Left ventricle myocardium superior (tissue), 1 donor: ENCODE data around the gene DDX19B. TPM values are rescaled to one million over a fixed set of nuclear protein-coding genes. Genes with fewer than 3 reads are reported as not detected.
"Not testable (repeated sequence)": the region's sequence is repeated elsewhere in the genome, so short reads cannot be mapped to it uniquely, and the experiment has no call there.

Experiments
- ATAC-seq: fragments of 200-7000 bp; cut with Tn5 transposase; one replicate; pipeline ENCODE4 v1.9.1; 2020; ENCODE audit warnings: mild to moderate bottlenecking, moderate library complexity
- DNase-seq: peaks from one replicate; pipeline ENCODE4 v3.0.0-alpha.2; 2020
- intact Hi-C: fragments of 100-400 bp; cut with micrococcal nuclease; formaldehyde crosslinking; loops from one replicate; pipeline ENCODE4 v1.11.0; 2022
- long read RNA-seq: library from polyadenylated mRNA; unstranded; transcript quantifications from one replicate; pipeline ENCODE4 v2.0.0, GENCODE V29; 2021
- total RNA-seq: library from RNA; stranded (reverse); fragmentation: NEBNext Ultra II Directional; extraction: Animal tissue kit (Norgen Biotek cat#: 25700); gene quantifications from one replicate; pipeline ENCODE4 v1.2.1, GENCODE V29; 2021
- donor health status: DM: no; HTN: yes; CAD: no; lungs with severe emphysema.

Gene DDX19B
- 16.6 TPM for total RNA-seq
- long read RNA-seq, transcript DDX19B-201 (12 exons, 3,386 nt), result major isoform, 14 of 28 reads
- long read RNA-seq, partial matches to known transcripts, result 4 of 28 reads
- long read RNA-seq, other reads (novel, unspliced or antisense), result 5 of 28 reads

- intact Hi-C loops, result no loop called here
- DNase-seq (peak; percentile 89), ATAC-seq (peak; percentile 96)
Observed at GRCh38 chr16:70298988-70299938, at the start of gene DDX19B. Gene DDX19B, plus strand, starts transcription at chr16:70299186. Its CDS starts 112 bp downstream, at chr16:70299298.

- intact Hi-C loops, DNase-seq, ATAC-seq: not testable (repeated sequence)
Observed at GRCh38 chr16:70249697-70250096, 49.3 kb upstream of the DDX19B start.

GRCh38 chr16:70250748-70251628 is 48.0 kb upstream of the DDX19B start:
- intact Hi-C loops, result no loop called here
- ATAC-seq (peak; percentile 58), DNase-seq (peak; percentile 58)

GRCh38 chr16:70251629-70252354 is 47.2 kb upstream of the DDX19B start, which contains the start of gene EXOSC6:
Gene EXOSC6, minus strand, starts transcription at chr16:70251940. Its CDS starts 40 bp downstream, at chr16:70251900.
- DNase-seq (peak; percentile 94), ATAC-seq (peak; percentile 96)
- intact Hi-C loops, result no loop called here

GRCh38 chr16:70252355-70252988 is 46.5 kb upstream of the DDX19B start:
- DNase-seq (peak; percentile 36), ATAC-seq (no peak)
- intact Hi-C loops, result no loop called here

- no peak for ATAC-seq
Observed at GRCh38 chr16:70253291-70254106, 45.5 kb upstream of the DDX19B start.

GRCh38 chr16:70254180-70254964 is 44.6 kb upstream of the DDX19B start:
- ATAC-seq, result no peak
- intact Hi-C loops, result no loop called here
- DNase-seq, result no peak

More at GRCh38 chr16:70253291-70254106, 45.5 kb upstream of the DDX19B start:
- intact Hi-C loops, result no loop called here
- no peak for DNase-seq

- intact Hi-C loops, result no loop called here
- ATAC-seq, result no peak
- DNase-seq, result no peak
Observed at GRCh38 chr16:70254965-70255286, 44.1 kb upstream of the DDX19B start.

- ATAC-seq (no peak), DNase-seq (no peak)
- intact Hi-C loops, result no loop called here
Observed at GRCh38 chr16:70255574-70255973, 43.4 kb upstream of the DDX19B start.

- DNase-seq (no peak), ATAC-seq (no peak)
- intact Hi-C loops, result no loop called here
Observed at GRCh38 chr16:70257391-70257790, 41.6 kb upstream of the DDX19B start.

GRCh38 chr16:70258065-70258464 is 40.9 kb upstream of the DDX19B start:
- intact Hi-C loops, result no loop called here
- no peak for ATAC-seq
- DNase-seq, result no peak

GRCh38 chr16:70258946-70259345 is 40.0 kb upstream of the DDX19B start:
- no peak for DNase-seq
- intact Hi-C loops, result no loop called here
- ATAC-seq, result no peak

GRCh38 chr16:70259903-70260302 is 39.1 kb upstream of the DDX19B start:
- intact Hi-C loops, DNase-seq, ATAC-seq: not testable (repeated sequence)

GRCh38 chr16:70267516-70267915 is 31.5 kb upstream of the DDX19B start:
- no peak for ATAC-seq
- intact Hi-C loops, result no loop called here
- no peak for DNase-seq

- intact Hi-C loops, ATAC-seq, DNase-seq: not testable (repeated sequence)
Observed at GRCh38 chr16:70267922-70268321, 31.1 kb upstream of the DDX19B start.

- no peak for ATAC-seq
- no peak for DNase-seq
- intact Hi-C loops, result no loop called here
Observed at GRCh38 chr16:70269471-70269870, 29.5 kb upstream of the DDX19B start.

- DNase-seq (no peak), ATAC-seq (no peak)
- intact Hi-C loops, result no loop called here
Observed at GRCh38 chr16:70270176-70270575, 28.8 kb upstream of the DDX19B start.
